Mammary epithelial cell (primary cell): ENCODE results near the gene GPC6.

Experiments used
- CTCF ChIP-seq, 2 donors: IDR thresholded peaks in 1 of 2; conservative IDR thresholded peaks in 1 of 2; 2 replicates each; pipeline ENCODE4 v1.5.1; 2011 to 2012; ENCODE audit warnings: inconsistent platforms in 2 of 2, low read length in 2 of 2, mild to moderate bottlenecking in 2 of 2, control low read depth in 1 of 2, low read depth in 1 of 2; ENCODE audit not compliant: insufficient read depth in 1 of 2; ENCODE audit errors: extremely low read depth in 1 of 2
- EZH2 ChIP-seq: IDR thresholded peaks from 2 replicates; pipeline ENCODE4 v1.6.1; 2012; ENCODE audit warnings: low read length, inconsistent platforms, borderline replicate concordance

DNA sequence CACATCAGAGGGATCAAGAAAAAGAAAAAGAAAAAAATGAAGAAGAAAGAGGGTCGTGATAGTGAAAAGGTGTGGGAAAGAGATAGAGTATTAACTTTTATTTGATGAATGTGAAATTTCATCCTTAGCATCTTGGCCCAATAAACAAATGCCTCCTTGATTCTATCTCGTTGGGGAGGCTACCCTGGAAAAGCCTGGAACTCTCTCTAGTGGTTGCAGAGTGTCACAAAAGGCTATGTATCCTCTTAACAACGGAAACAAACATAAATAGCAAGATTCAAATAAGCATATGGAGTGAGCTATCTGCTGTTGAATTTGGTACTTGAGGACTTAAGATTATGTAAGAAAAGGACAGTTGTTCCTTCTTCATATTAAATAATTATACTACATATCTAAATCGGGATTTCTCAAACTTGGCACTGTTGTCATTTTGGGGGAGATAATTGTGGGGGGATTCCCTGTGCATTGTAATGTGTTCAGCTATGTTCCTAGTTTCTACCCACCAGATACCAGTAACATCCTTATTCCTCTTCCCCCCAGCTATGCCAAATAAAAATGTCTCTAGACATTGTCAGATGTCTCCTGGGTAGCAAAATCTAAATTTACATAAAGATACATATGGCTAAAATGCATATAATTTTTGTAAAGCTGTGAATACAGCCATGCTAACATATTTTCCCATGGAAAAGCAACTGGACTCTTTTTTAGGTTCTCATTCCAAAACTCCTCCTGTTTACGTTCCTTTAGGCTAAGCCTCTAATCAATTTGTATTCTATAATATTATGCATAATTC lies 695.7 kb downstream of the GPC6 start:
- TF ChIP-seq CTCF (conservative IDR thresholded peaks at IDR 0.05 in 1 of 2, IDR thresholded peaks at IDR 0.05 in 1 of 2; ENCODE audit: extremely low read depth in 1 of 2, insufficient read depth in 1 of 2, low read depth in 1 of 2, low read length in 2 of 2) (peak in 1 of 2 donors; percentile 6), EZH2 (no peak)
